GM19397 (cell line): Measurements from ENCODE around the gene HOXC13.

Experiments used
- ATAC-seq: cut with Tn5 transposase; IDR thresholded peaks from one replicate; pipeline ENCODE4 v1.9.1; 2021; ENCODE audit warnings: mild to moderate bottlenecking, moderate library complexity; ENCODE audit not compliant: unreplicated experiment

Gene HOXC13

GRCh38 chr12:53939141-53940108 is 794 bp downstream of the HOXC13 start:
- no peak for ATAC-seq

- no peak for ATAC-seq
Measured at GRCh38 chr12:53940443-53941014, 1.9 kb downstream of the HOXC13 start.

GRCh38 chr12:53941187-53941586 is 2.6 kb downstream of the HOXC13 start:
- ATAC-seq = no peak

GRCh38 chr12:53941750-53942149 is 3.1 kb downstream of the HOXC13 start:
- no peak for ATAC-seq

GRCh38 chr12:53942467-53942997 is 3.9 kb downstream of the HOXC13 start:
- no peak for ATAC-seq

- ATAC-seq = no peak
Measured at GRCh38 chr12:53944209-53944608, 5.6 kb downstream of the HOXC13 start.

GRCh38 chr12:53944907-53945847 is 6.5 kb downstream of the HOXC13 start:
- ATAC-seq = no peak

GRCh38 chr12:53947743-53948142 is 9.1 kb downstream of the HOXC13 start:
- ATAC-seq = no peak

- ATAC-seq = no peak
Measured at GRCh38 chr12:53948650-53949593, 10.3 kb downstream of the HOXC13 start.

GRCh38 chr12:53949631-53950436 is 11.2 kb downstream of the HOXC13 start:
- ATAC-seq = no peak

GRCh38 chr12:53950437-53950773 is 11.8 kb downstream of the HOXC13 start:
- no peak for ATAC-seq

- ATAC-seq = no peak
Measured at GRCh38 chr12:53950789-53951576, 12.4 kb downstream of the HOXC13 start.

GRCh38 chr12:53951577-53952334 is 13.1 kb downstream of the HOXC13 start:
- ATAC-seq = no peak

- ATAC-seq = no peak
Measured at GRCh38 chr12:53952335-53952694, 13.7 kb downstream of the HOXC13 start.

GRCh38 chr12:53952871-53953734 is 14.5 kb downstream of the HOXC13 start:
- ATAC-seq = no peak

GRCh38 chr12:53953831-53954693 is 15.4 kb downstream of the HOXC13 start:
- no peak for ATAC-seq
